NT2/D1 (cell line): Measurements from ENCODE around the gene SFSWAP.

Source experiments
- SUZ12 ChIP-seq: IDR thresholded peaks from 2 replicates; pipeline ENCODE4 v1.6.1; 2011; ENCODE audit not compliant: insufficient read length, insufficient read depth; ENCODE audit errors: extremely low read depth
- YY1 ChIP-seq: IDR thresholded peaks from 2 replicates; pipeline ENCODE4 v1.6.1; 2011; ENCODE audit not compliant: insufficient read length, insufficient read depth
- ZNF274 ChIP-seq: IDR thresholded peaks from 2 replicates; pipeline ENCODE4 v1.6.1; 2011; ENCODE audit warnings: mild to moderate bottlenecking, low read depth, low read length

DNA sequence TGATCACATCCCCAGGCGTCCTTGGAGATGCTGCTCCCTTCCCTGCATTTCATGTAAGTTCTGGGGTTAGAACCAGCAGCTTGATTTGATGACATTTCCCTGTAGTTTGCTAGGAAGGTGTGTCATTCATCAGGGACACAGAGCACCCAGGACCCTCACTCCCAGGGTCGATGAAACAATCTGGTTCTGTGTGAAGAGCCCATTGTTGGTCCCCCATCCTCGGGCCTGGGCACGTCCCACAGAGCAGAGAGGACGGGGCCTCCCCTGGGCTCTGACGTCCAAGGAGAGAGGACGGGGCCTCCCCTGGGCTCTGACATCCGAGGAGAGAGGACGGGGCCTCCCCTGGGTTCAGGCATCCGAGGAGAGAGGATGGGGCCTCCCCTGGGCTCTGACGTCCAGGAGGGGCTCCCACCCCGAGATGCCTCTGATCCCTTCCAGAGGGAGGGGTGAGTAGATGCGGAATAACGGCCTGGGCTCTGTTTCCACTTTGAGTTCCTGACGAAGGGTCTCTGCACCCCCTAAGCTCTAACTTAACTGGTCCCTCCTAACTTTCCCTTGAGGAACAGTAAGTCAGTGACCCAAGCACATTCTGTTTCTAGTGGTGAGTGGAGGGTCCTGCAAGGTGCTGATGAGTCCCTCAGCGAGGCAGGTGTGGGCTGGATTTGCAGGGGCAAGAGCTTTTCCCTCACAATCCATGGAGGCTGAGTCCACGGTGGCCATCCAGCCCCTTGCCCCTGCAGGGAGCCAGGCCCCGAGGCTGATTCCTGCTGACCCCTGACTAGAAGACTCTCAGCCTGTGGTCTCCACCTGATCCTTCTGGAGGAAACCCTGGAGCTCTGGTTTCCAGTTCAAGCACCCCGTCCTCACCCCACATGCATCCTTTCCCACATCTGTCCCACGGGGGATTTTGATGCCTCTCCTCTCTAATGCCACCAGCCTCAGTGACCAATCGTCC lies 35.5 kb upstream of the SFSWAP start:
- TF ChIP-seq YY1 (no peak), ZNF274 (no peak), SUZ12 (no peak)
